ENCODE results near the gene PLEKHG2. TPM values are rescaled to one million over a fixed set of nuclear protein-coding genes. Genes with fewer than 3 reads are reported as not detected.
"Not testable (repeated sequence)": the region's sequence is repeated elsewhere in the genome, so short reads cannot be mapped to it uniquely, and the experiment has no call there.

The PLEKHG2 gene, protein sequence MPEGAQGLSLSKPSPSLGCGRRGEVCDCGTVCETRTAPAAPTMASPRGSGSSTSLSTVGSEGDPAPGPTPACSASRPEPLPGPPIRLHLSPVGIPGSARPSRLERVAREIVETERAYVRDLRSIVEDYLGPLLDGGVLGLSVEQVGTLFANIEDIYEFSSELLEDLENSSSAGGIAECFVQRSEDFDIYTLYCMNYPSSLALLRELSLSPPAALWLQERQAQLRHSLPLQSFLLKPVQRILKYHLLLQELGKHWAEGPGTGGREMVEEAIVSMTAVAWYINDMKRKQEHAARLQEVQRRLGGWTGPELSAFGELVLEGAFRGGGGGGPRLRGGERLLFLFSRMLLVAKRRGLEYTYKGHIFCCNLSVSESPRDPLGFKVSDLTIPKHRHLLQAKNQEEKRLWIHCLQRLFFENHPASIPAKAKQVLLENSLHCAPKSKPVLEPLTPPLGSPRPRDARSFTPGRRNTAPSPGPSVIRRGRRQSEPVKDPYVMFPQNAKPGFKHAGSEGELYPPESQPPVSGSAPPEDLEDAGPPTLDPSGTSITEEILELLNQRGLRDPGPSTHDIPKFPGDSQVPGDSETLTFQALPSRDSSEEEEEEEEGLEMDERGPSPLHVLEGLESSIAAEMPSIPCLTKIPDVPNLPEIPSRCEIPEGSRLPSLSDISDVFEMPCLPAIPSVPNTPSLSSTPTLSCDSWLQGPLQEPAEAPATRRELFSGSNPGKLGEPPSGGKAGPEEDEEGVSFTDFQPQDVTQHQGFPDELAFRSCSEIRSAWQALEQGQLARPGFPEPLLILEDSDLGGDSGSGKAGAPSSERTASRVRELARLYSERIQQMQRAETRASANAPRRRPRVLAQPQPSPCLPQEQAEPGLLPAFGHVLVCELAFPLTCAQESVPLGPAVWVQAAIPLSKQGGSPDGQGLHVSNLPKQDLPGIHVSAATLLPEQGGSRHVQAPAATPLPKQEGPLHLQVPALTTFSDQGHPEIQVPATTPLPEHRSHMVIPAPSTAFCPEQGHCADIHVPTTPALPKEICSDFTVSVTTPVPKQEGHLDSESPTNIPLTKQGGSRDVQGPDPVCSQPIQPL (N-terminal part only)
- total RNA-seq (2014; rRNA removed; shearing (Covaris generic)) = 27.9 and 31.0 TPM in 2 replicates

- DNase-seq = peak; percentile 100
- peak within 1 kb of the TSS; percentile 80 for H3K4me3 ChIP-seq
- no peaks in the 10 kb centered on the region for H3K27me3 ChIP-seq
- H3K27ac ChIP-seq = peak within 1 kb of the TSS; percentile 72
- no peaks in the 10 kb centered on the region for H3K36me3 ChIP-seq
- H3K4me1 ChIP-seq = peaks cover 14% of the 10 kb centered on the region
- H3K9me3 ChIP-seq (replicated peaks) = no peaks in the 10 kb centered on the region
These were observed at the start of gene PLEKHG2 for GRCh38 chr19:39412100-39412866. Gene PLEKHG2, plus strand, starts transcription at chr19:39412669. Its CDS starts 1,418 bp downstream, at chr19:39414087.

GRCh38 chr19:39362682-39363657, 49.5 kb upstream of the PLEKHG2 start:
- Histone ChIP-seq H3K27ac (no peak overlapping the region), H3K27me3 (no peaks in the 10 kb centered on the region), H3K9me3 (replicated peaks) (no peaks in the 10 kb centered on the region), H3K4me3 (no peak overlapping the region), H3K36me3 (peaks cover 63% of the 10 kb centered on the region), H3K4me1 (0 out of 2 replicates have a peak, but pooled peaks cover 4% of the 10 kb centered on the region)
- no peak for DNase-seq

DNA sequence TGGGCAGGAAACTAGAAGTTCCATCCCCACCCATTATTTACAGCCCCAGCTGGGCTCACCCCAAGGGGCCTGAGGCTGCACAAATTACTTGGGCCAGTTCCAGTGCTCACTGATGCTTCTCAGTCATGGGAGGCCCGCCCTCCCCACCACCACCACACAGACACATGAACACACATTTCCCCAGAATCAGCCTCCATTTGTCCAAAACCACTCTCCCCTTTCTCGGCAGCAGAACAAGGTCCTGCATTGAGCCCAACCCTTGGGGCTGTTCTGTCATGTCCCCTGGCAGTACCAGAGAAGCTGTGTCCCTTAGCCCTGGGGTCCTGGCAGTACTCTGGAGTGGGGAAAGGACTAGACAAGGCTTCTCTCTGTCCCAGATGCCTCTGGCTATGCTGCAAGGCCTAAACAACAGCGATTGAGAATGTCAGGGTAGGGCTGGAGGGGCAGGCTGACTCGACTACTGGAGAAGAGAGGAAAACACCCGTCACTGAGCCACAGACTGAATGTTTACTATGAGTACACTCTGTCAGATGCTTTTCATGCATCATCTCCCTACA, 48.5 kb upstream of the PLEKHG2 start:
- H3K9me3 ChIP-seq (replicated peaks) = no peaks in the 10 kb centered on the region
- H3K36me3 ChIP-seq = peaks cover 63% of the 10 kb centered on the region
- H3K27me3 ChIP-seq = no peaks in the 10 kb centered on the region
- no peak overlapping the region for H3K4me3 ChIP-seq
- no peak overlapping the region for H3K27ac ChIP-seq
- DNase-seq = no peak
- 0 out of 2 replicates have a peak, but pooled peaks cover 4% of the 10 kb centered on the region for H3K4me1 ChIP-seq

DNA sequence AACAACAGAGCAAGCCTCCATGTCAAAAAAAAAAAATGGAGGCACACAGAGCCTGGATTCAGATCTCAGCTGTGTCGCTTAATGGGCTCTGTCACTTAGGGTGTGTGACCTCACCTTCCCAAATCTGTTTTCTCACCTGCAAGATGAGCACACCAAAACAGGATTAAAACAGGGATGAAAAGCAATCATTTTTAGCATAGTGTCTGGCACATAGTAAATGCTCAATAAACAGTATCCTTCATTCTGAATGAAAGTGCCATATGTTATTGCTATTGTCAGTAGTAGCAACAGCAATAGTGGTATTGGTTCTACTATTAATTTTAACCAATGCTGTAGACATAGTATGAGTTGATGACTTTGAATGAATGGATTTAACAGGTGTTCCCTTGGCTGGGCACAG, 46.9 kb upstream of the PLEKHG2 start:
- no peaks in the 10 kb centered on the region for H3K27me3 ChIP-seq
- H3K9me3 ChIP-seq (replicated peaks) = no peaks in the 10 kb centered on the region
- no peak overlapping the region for H3K4me3 ChIP-seq
- 0 out of 2 replicates have a peak, but pooled peaks cover 4% of the 10 kb centered on the region for H3K4me1 ChIP-seq
- DNase-seq = no peak
- H3K36me3 ChIP-seq = peaks cover 66% of the 10 kb centered on the region
- no peak overlapping the region for H3K27ac ChIP-seq

- Histone ChIP-seq H3K4me3 (no peak overlapping the region), H3K27me3 (no peaks in the 10 kb centered on the region), H3K4me1 (0 out of 2 replicates have a peak, but pooled peaks cover 4% of the 10 kb centered on the region), H3K36me3 (peaks cover 71% of the 10 kb centered on the region), H3K9me3 (replicated peaks) (no peaks in the 10 kb centered on the region), H3K27ac (no peak overlapping the region)
- DNase-seq = no peak
These were observed 43.3 kb upstream of the PLEKHG2 start for GRCh38 chr19:39369200-39369599.

DNA sequence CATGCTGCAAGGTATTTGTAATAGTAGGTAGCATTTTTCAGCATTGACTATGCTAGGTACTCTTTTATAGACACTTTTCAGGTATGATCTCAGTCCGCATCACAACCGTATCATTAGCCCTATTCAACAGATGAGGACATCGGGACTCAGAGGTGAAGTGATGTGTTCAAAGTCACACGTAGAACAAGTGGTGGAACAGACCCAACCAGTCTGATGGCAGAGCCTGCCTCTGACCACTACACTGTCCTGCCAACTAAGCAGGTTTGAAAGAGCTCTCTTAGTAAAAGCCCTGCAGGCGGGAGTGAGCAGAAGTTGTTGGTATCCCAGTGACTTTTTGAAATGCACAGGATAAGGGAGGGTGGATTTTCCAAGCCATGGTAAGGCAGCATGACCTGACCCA, 41.7 kb upstream of the PLEKHG2 start:
- peaks cover 75% of the 10 kb centered on the region for H3K36me3 ChIP-seq

GRCh38 chr19:39372047-39372802, 40.2 kb upstream of the PLEKHG2 start:
- H3K27me3 ChIP-seq = no peaks in the 10 kb centered on the region
- no peak overlapping the region for H3K4me3 ChIP-seq
- H3K36me3 ChIP-seq = peaks cover 85% of the 10 kb centered on the region
- no peaks in the 10 kb centered on the region for H3K4me1 ChIP-seq
- DNase-seq = no peak
- H3K9me3 ChIP-seq (replicated peaks) = no peaks in the 10 kb centered on the region
- H3K27ac ChIP-seq = no peak overlapping the region

More for the DNA sequence above, 41.7 kb upstream of the PLEKHG2 start:
- no peak for DNase-seq
- no peaks in the 10 kb centered on the region for H3K9me3 ChIP-seq (replicated peaks)
- H3K27me3 ChIP-seq = no peaks in the 10 kb centered on the region
- H3K4me1 ChIP-seq = 0 out of 2 replicates have a peak, but pooled peaks cover 2% of the 10 kb centered on the region
- no peak overlapping the region for H3K4me3 ChIP-seq
- H3K27ac ChIP-seq = no peak overlapping the region

DNA sequence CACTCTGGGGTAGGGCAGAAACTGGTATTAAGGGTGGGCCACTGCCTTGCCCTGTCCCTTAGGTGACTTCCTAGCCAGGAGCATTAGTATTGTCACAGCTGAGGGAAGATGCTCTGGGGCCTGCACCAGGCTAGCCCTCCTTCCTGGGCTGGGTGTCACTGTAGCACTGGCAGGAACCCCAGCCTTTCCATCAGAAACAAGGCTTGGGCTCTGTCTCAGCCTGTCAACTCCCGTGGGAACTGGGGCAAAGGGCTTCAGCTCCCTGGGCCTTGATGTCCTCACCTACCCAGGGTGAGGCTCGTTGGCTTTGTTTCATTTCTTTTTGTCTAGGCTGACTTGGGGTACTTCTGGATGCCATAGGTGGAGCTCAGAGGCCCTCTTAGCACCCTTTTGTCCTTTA, 39.5 kb upstream of the PLEKHG2 start:
- H3K9me3 ChIP-seq (replicated peaks) = no peaks in the 10 kb centered on the region
- peaks cover 89% of the 10 kb centered on the region for H3K36me3 ChIP-seq
- H3K4me1 ChIP-seq = no peaks in the 10 kb centered on the region
- no peaks in the 10 kb centered on the region for H3K27me3 ChIP-seq
- DNase-seq = no peak
- H3K4me3 ChIP-seq = no peak overlapping the region
- no peak overlapping the region for H3K27ac ChIP-seq

DNA sequence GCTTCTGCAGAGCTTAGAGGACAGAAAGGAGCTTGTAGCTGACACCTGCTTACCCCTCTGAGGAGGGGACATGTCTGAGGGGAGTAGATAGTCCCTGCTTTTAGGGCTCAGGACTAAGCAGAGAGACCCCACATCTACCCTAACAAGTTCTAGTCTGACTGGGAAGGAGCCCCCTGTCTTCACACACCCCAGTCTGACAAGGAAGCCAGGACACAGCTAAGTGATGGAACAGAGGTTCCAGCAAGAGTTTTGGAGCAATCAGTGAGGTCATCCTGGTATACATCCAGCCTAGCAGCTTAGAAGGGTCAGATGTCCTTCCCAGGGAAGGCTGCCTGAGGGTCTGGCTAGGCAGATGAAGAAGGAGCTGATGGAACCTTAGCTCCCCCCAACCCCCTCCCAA, 36.5 kb upstream of the PLEKHG2 start:
- no peak for DNase-seq
- no peak overlapping the region for H3K27ac ChIP-seq
- H3K36me3 ChIP-seq = peaks cover 88% of the 10 kb centered on the region

GRCh38 chr19:39377373-39378362, 34.8 kb upstream of the PLEKHG2 start:
- Histone ChIP-seq H3K9me3 (replicated peaks) (no peaks in the 10 kb centered on the region), H3K27ac (no peak overlapping the region), H3K4me3 (no peak overlapping the region), H3K36me3 (peaks cover 91% of the 10 kb centered on the region), H3K4me1 (no peaks in the 10 kb centered on the region), H3K27me3 (no peaks in the 10 kb centered on the region)
- DNase-seq = no peak

More for the DNA sequence above, 36.5 kb upstream of the PLEKHG2 start:
- H3K4me3 ChIP-seq = no peak overlapping the region
- H3K4me1 ChIP-seq = no peaks in the 10 kb centered on the region
- no peaks in the 10 kb centered on the region for H3K9me3 ChIP-seq (replicated peaks)
- no peaks in the 10 kb centered on the region for H3K27me3 ChIP-seq

GRCh38 chr19:39379366-39379765, 33.1 kb upstream of the PLEKHG2 start:
- DNase-seq; H3K9me3 ChIP-seq (replicated peaks): not testable (repeated sequence)
- H3K36me3 ChIP-seq = peaks cover 77% of the 10 kb centered on the region

More at GRCh38 chr19:39379366-39379765, 33.1 kb upstream of the PLEKHG2 start:
- not testable (repeated sequence) for H3K27ac ChIP-seq, H3K4me1 ChIP-seq, H3K27me3 ChIP-seq, H3K4me3 ChIP-seq

Data from SJCRH30 (cell line).